Neuron (in vitro differentiated cells): ENCODE data around the gene IVD.

ENCODE experiments used
- H2AFZ ChIP-seq: one replicate; pipeline ENCODE4 v1.6.1; 2013; ENCODE audit warnings: low read depth, mild to moderate bottlenecking, inconsistent platforms, low read length, moderate library complexity
- H3K27me3 ChIP-seq: one replicate; pipeline ENCODE4 v1.6.1; 2013; ENCODE audit warnings: low read length; ENCODE audit not compliant: insufficient read depth
- H3K36me3 ChIP-seq: one replicate; pipeline ENCODE4 v1.6.1; 2013; ENCODE audit warnings: low read length; ENCODE audit not compliant: insufficient read depth
- H3K4me1 ChIP-seq: one replicate; pipeline ENCODE4 v1.6.1; 2013; ENCODE audit warnings: low read length; ENCODE audit not compliant: insufficient read depth
- H3K4me3 ChIP-seq: 2 replicates; pipeline ENCODE4 v1.5.1; 2013; ENCODE audit warnings: mild to moderate bottlenecking, low read length, moderate library complexity
- H3K9me3 ChIP-seq: one replicate; pipeline ENCODE4 v1.6.1; 2013; ENCODE audit warnings: low read length

Gene IVD

GRCh38 chr15:40412095-40412759, 6.6 kb downstream of the IVD start:
- peaks cover 73% of the 10 kb centered on the region for H3K36me3 ChIP-seq
- no peaks in the 10 kb centered on the region for H3K9me3 ChIP-seq
- H2AFZ ChIP-seq, result no peak overlapping the region
- no peak overlapping the region for H3K4me3 ChIP-seq
- peaks cover 8% of the 10 kb centered on the region for H3K4me1 ChIP-seq
- H3K27me3 ChIP-seq, result no peaks in the 10 kb centered on the region

- no peak overlapping the region for H3K4me3 ChIP-seq
- H3K27me3 ChIP-seq, result no peaks in the 10 kb centered on the region
- peaks cover 70% of the 10 kb centered on the region for H3K36me3 ChIP-seq
- no peaks in the 10 kb centered on the region for H3K4me1 ChIP-seq
- no peaks in the 10 kb centered on the region for H3K9me3 ChIP-seq
- H2AFZ ChIP-seq, result no peak overlapping the region
Observed at GRCh38 chr15:40413036-40413435, 7.4 kb downstream of the IVD start.

GRCh38 chr15:40414816-40415215, 9.2 kb downstream of the IVD start:
- no peaks in the 10 kb centered on the region for H3K9me3 ChIP-seq
- H3K4me3 ChIP-seq, result no peak overlapping the region
- H3K36me3 ChIP-seq, result peaks cover 67% of the 10 kb centered on the region
- no peak overlapping the region for H2AFZ ChIP-seq
- no peaks in the 10 kb centered on the region for H3K4me1 ChIP-seq
- H3K27me3 ChIP-seq, result no peaks in the 10 kb centered on the region

DNA sequence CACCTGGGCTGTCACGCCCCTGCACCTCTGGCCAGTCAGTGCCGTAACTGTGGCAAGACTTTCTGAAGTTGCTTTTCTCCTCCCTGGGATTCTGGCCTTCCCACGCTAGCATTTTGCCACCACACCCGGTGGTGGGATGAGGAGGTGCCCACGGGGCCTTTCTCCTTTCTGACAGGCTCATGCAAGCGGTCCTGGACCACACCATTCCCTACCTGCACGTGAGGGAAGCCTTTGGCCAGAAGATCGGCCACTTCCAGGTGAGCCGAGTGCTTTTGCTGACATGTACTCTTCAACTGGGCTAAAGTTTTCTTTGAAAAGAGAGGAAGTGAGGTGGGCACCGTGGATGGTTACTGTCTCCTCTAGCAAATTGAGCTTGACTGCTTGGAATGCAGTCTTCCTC, 9.6 kb downstream of the IVD start:
- Histone ChIP-seq H2AFZ (no peak overlapping the region), H3K27me3 (no peaks in the 10 kb centered on the region), H3K36me3 (peaks cover 63% of the 10 kb centered on the region)

DNA sequence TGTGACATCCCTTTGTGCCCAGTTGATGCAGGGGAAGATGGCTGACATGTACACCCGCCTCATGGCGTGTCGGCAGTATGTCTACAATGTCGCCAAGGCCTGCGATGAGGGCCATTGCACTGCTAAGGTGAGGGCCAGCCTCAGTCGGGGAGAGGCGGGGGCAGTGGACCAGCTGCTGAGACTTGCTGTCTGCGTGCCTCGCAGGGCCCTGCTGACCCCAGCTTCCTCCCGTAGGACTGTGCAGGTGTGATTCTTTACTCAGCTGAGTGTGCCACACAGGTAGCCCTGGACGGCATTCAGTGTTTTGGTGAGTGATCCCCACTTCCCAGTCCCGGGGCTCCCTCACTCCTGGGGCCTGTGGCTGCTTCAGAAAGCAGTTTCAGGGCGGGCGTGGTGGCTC, 10.5 kb downstream of the IVD start:
- H2AFZ ChIP-seq, result no peak overlapping the region
- H3K36me3 ChIP-seq, result peaks cover 55% of the 10 kb centered on the region
- H3K27me3 ChIP-seq, result no peaks in the 10 kb centered on the region
- no peak overlapping the region for H3K4me3 ChIP-seq
- no peaks in the 10 kb centered on the region for H3K4me1 ChIP-seq
- no peaks in the 10 kb centered on the region for H3K9me3 ChIP-seq

More for the DNA sequence above, 9.6 kb downstream of the IVD start:
- no peak overlapping the region for H3K4me3 ChIP-seq
- H3K9me3 ChIP-seq, result no peaks in the 10 kb centered on the region
- H3K4me1 ChIP-seq, result no peaks in the 10 kb centered on the region

- Histone ChIP-seq H3K27me3 (no peaks in the 10 kb centered on the region), H3K4me3 (no peak overlapping the region), H3K9me3 (no peaks in the 10 kb centered on the region), H3K4me1 (no peaks in the 10 kb centered on the region), H2AFZ (no peak overlapping the region), H3K36me3 (peaks cover 35% of the 10 kb centered on the region)
Observed at GRCh38 chr15:40418126-40418525, 12.5 kb downstream of the IVD start.

GRCh38 chr15:40420071-40420713, 14.6 kb downstream of the IVD start:
- no peaks in the 10 kb centered on the region for H3K4me1 ChIP-seq
- peaks cover 20% of the 10 kb centered on the region for H3K36me3 ChIP-seq
- no peaks in the 10 kb centered on the region for H3K27me3 ChIP-seq

GRCh38 chr15:40420793-40421192, 15.2 kb downstream of the IVD start:
- Histone ChIP-seq H3K36me3 (peaks cover 14% of the 10 kb centered on the region), H3K4me3 (no peak overlapping the region), H2AFZ (no peak overlapping the region), H3K4me1 (no peaks in the 10 kb centered on the region), H3K27me3 (no peaks in the 10 kb centered on the region), H3K9me3 (no peaks in the 10 kb centered on the region)

More at GRCh38 chr15:40420071-40420713, 14.6 kb downstream of the IVD start:
- H3K9me3 ChIP-seq, result no peaks in the 10 kb centered on the region
- no peak overlapping the region for H2AFZ ChIP-seq
- H3K4me3 ChIP-seq, result no peak overlapping the region

DNA sequence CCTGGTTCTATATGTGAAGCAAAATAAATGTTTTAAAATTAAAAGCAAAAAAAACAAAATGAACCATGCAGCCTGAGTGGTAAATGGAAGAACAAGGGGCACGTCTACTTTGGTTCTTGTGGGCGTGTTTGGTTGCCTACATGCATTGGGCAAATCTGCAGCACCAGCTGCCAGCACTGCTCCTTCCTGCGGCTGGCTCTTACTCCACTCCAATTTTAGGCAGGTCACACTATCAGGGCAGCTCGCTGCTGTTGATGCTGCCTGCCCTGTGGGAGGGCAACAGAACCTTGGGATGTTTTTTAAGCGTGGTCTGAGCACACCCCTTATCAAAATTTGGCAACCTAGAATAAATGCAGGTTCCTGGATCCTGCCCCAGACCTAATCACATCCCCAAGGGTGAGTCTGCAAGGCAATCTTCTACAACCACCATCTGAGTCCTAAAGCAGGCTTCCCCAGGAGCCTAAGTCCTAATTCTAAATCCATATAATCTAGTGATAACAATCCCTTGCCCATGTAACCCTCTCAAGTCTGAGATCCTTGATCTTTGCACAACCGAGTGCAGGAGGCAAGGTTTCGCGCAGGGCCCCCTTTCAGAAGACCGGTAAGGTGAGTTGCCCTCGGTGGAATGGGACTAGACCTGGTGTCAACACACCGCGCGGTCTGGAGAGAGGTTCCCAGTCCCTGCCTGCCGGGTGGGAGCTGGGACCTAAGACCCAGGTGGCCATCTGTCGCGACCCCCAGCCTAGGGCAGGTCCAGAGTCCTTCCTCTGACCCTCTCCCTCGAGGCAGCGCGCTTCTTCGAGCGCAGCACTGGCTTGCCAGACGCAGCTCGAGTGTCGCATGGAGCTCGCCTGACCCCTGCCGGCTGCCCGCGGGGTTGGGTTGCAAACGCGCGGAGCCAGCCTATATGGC, 15.9 kb downstream of the IVD start:
- Histone ChIP-seq H3K9me3 (no peaks in the 10 kb centered on the region), H3K4me3 (no peak overlapping the region), H3K36me3 (peaks cover 10% of the 10 kb centered on the region), H2AFZ (no peak overlapping the region), H3K27me3 (no peaks in the 10 kb centered on the region), H3K4me1 (no peaks in the 10 kb centered on the region)

GRCh38 chr15:40424483-40425115, 19.0 kb downstream of the IVD start:
- Histone ChIP-seq H3K9me3 (no peaks in the 10 kb centered on the region), H3K36me3 (no peaks in the 10 kb centered on the region), H3K4me3 (no peak overlapping the region), H3K27me3 (no peaks in the 10 kb centered on the region), H3K4me1 (no peaks in the 10 kb centered on the region), H2AFZ (no peak overlapping the region)

DNA sequence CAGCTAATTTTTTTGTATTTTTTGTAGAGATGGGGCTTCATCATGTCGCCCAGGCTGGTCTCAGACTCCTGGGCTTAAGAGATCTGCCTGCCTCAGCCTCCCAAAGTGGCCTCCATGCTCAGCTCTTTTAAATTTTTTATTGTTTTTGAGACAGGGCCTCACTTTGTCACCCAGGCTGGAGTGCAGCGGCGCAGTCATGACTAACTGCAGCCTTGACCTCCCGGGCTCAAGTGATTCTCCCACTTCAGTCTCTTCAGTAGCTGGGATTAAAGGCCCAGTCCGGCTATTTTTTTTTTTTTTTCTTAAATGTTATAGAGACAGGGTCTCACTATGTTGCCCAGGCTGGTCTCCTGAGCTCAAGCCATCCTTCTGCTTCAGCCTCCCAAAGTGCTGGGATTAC, 20.1 kb downstream of the IVD start:
- Histone ChIP-seq H3K4me1 (no peaks in the 10 kb centered on the region), H3K27me3 (no peaks in the 10 kb centered on the region), H3K9me3 (no peaks in the 10 kb centered on the region), H2AFZ (no peak overlapping the region), H3K4me3 (no peak overlapping the region), H3K36me3 (no peaks in the 10 kb centered on the region)

DNA sequence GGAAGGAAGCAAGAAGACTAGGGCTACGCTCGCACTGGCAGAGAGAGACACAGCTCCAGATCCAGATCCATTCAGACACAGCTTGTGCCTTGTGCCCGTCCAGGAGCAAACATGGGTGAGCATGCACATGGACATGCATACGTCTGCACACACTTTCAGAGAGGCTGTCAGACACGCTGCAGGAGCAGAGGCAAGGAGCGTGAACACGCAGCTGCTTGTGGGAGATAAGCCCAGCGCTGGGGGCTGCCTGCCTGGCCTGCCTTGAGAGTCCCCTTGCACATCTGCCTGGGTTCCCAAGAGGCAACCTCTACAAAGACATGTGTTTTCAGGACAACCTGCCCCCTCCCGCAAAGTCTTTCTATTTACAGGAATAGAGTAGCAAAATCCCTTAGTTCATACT, 21.6 kb downstream of the IVD start:
- Histone ChIP-seq H3K27me3 (no peaks in the 10 kb centered on the region), H3K9me3 (no peaks in the 10 kb centered on the region), H2AFZ (no peak overlapping the region), H3K4me3 (no peak overlapping the region), H3K4me1 (no peaks in the 10 kb centered on the region), H3K36me3 (no peaks in the 10 kb centered on the region)

- Histone ChIP-seq H3K4me3 (no peak overlapping the region), H3K4me1 (no peaks in the 10 kb centered on the region), H3K27me3 (no peaks in the 10 kb centered on the region), H2AFZ (no peak overlapping the region), H3K36me3 (no peaks in the 10 kb centered on the region), H3K9me3 (no peaks in the 10 kb centered on the region)
Observed at GRCh38 chr15:40428185-40428584, 22.6 kb downstream of the IVD start.
